Measurements from ENCODE around the gene RSPH3.

Gene RSPH3

GRCh38 chr6:158933079-158933595, 66.9 kb downstream of the RSPH3 start:
- no peak for DNase-seq

- no peak for DNase-seq
These were observed 71.9 kb downstream of the RSPH3 start for GRCh38 chr6:158928068-158928467.

- no peak for DNase-seq
These were observed 73.6 kb downstream of the RSPH3 start for GRCh38 chr6:158926414-158926813.

GRCh38 chr6:158924499-158925455, 75.2 kb downstream of the RSPH3 start:
- no peak for DNase-seq

- no peak for DNase-seq
These were observed 76.0 kb downstream of the RSPH3 start for GRCh38 chr6:158923805-158924498.

All from CD4-positive, alpha-beta T cell treated with Interleukin-6 for 4 hours (primary cell).